H1 (cell line): Measurements from ENCODE around the gene ZBTB38. TPM values are rescaled to one million over a fixed set of nuclear protein-coding genes. Genes with fewer than 3 reads are reported as not detected.
A peak's percentile ranks its signal among the peaks of the same experiment; 100 is the strongest.

Experiments used
- CTCF ChIA-PET: fragments of 300-600 bp; sonication (Branson Sonifier 250); formaldehyde crosslinking; loops from one replicate; lab custom pipeline; 2021; ENCODE audit not compliant: partially characterized antibody; lab: Charles Lee
- POLR2A ChIA-PET: fragments of 300-600 bp; sonication (Branson Sonifier 250); formaldehyde crosslinking; loops from one replicate; lab custom pipeline; 2021; ENCODE audit warnings: inconsistent platforms; ENCODE audit not compliant: partially characterized antibody; lab: Charles Lee
- DNase-seq, 2 experiments: peaks; one replicate each; pipeline versions ENCODE4 v3.0.0 to v3.0.0-alpha.2; 2010 to 2022; ENCODE audit warnings: low spot score in 2 of 2, low read depth in 1 of 2, mixed read lengths in 1 of 2
- FAIRE-seq: peaks from 2 replicates; lab custom pipeline; 2011; peaks lifted over from hg19 to GRCh38; lab: Jason Lieb, UNC
- H2AFZ ChIP-seq: 2 replicates; pipeline ENCODE4 v1.8.1; 2012; ENCODE audit warnings: low read length, inconsistent platforms
- H2AK5ac ChIP-seq: 2 replicates; pipeline ENCODE4 v1.6.1; 2013; ENCODE audit warnings: low read depth, low read length
- H2BK120ac ChIP-seq: replicated peaks from 2 replicates; pipeline ENCODE3; 2013; ENCODE audit warnings: low read depth, low read length, inconsistent platforms
- H2BK12ac ChIP-seq: 2 replicates; pipeline ENCODE4 v1.6.1; 2013; ENCODE audit warnings: low read depth, low read length
- H2BK15ac ChIP-seq: 2 replicates; pipeline ENCODE4 v1.6.1; 2013; ENCODE audit warnings: low read length
- H2BK20ac ChIP-seq: 2 replicates; pipeline ENCODE4 v1.6.1; 2013; ENCODE audit warnings: low read length
- H2BK5ac ChIP-seq: 2 replicates; pipeline ENCODE4 v1.6.1; 2013; ENCODE audit warnings: low read depth, low read length
- H3K14ac ChIP-seq: 2 replicates; pipeline ENCODE4 v1.6.1; 2013; ENCODE audit warnings: inconsistent platforms; ENCODE audit not compliant: insufficient read length
- H3K18ac ChIP-seq: 2 replicates; pipeline ENCODE4 v1.6.1; 2013; ENCODE audit warnings: low read length; ENCODE audit errors: extremely low read depth
- H3K23ac ChIP-seq: 2 replicates; pipeline ENCODE4 v1.6.1; 2013; ENCODE audit warnings: inconsistent platforms; ENCODE audit not compliant: insufficient read length
- H3K23me2 ChIP-seq: 2 replicates; pipeline ENCODE4 v1.6.1; 2013; ENCODE audit warnings: low read depth, low read length
- H3K27ac ChIP-seq: 2 replicates; pipeline ENCODE4 v1.6.1; 2011; ENCODE audit warnings: low read depth, low read length, inconsistent platforms
- H3K27me3 ChIP-seq, 4 experiments: replicated peaks in 1 of 4; 1 replicate in 1 of 4; 2 replicates in 3 of 4; pipeline versions ENCODE4 v1.6.1 to v1.8.1; 2011 to 2013; ENCODE audit warnings: low read length in 3 of 4, mild to moderate bottlenecking in 3 of 4, inconsistent platforms in 2 of 4, mixed read lengths in 2 of 4, moderate library complexity in 1 of 4; ENCODE audit not compliant: control insufficient read depth in 3 of 4, insufficient read depth in 3 of 4; ENCODE audit errors: extremely low read depth in 1 of 4
- H3K36me3 ChIP-seq, 4 experiments: 2 replicates each; pipeline versions ENCODE4 v1.6.1 to v1.8.1; 2011 to 2013; ENCODE audit warnings: mild to moderate bottlenecking in 4 of 4, low read length in 3 of 4, moderate library complexity in 2 of 4, control low read depth in 1 of 4, inconsistent platforms in 1 of 4; ENCODE audit not compliant: insufficient read depth in 4 of 4, control insufficient read depth in 2 of 4
- H3K4ac ChIP-seq: replicated peaks from 2 replicates; pipeline ENCODE3; 2013; ENCODE audit warnings: low read length, low read depth, mixed read lengths, inconsistent platforms; ENCODE audit not compliant: insufficient read length
- H3K4me1 ChIP-seq, 4 experiments: replicated peaks in 1 of 4; 1 replicate in 1 of 4; 2 replicates in 3 of 4; pipeline versions ENCODE4 v1.6.1 to v1.8.1; 2011 to 2013; ENCODE audit warnings: low read length in 3 of 4, inconsistent platforms in 2 of 4, mixed read lengths in 1 of 4; ENCODE audit not compliant: insufficient read depth in 4 of 4, control insufficient read depth in 3 of 4
- H3K4me2 ChIP-seq, 2 experiments: 2 replicates each; pipeline versions ENCODE4 v1.6.1 to v1.8.1; 2011 to 2013; ENCODE audit warnings: low read depth in 2 of 2, low read length in 2 of 2, control low read depth in 1 of 2, inconsistent platforms in 1 of 2, mild to moderate bottlenecking in 1 of 2; ENCODE audit not compliant: insufficient read depth in 1 of 2
- H3K4me3 ChIP-seq, 4 experiments: fragments of 200-600, 300-600 bp in 1 of 4; sonication (generic), shearing (Covaris generic), sonication (Bioruptor Twin) in 1 of 4; 2 replicates each; pipeline versions ENCODE4 v1.5.1 to v1.8.1; 2011 to 2016; ENCODE audit warnings: low read length in 4 of 4, low read depth in 3 of 4, control low read depth in 2 of 4, inconsistent platforms in 2 of 4, mild to moderate bottlenecking in 2 of 4, mixed read lengths in 1 of 4, moderate library complexity in 1 of 4; ENCODE audit not compliant: insufficient read depth in 2 of 4; ENCODE audit errors: extremely low read depth in 1 of 4
- H3K56ac ChIP-seq: replicated peaks from 2 replicates; pipeline ENCODE3; 2013; ENCODE audit warnings: low read depth, mild to moderate bottlenecking, mixed read lengths, low read length, inconsistent platforms; ENCODE audit not compliant: insufficient read length
- H3K79me1 ChIP-seq: 2 replicates; pipeline ENCODE4 v1.6.1; 2013; ENCODE audit warnings: low read depth, low read length, control low read depth
- H3K79me2 ChIP-seq, 2 experiments: 2 replicates each; pipeline versions ENCODE4 v1.6.1 to v1.8.1; 2012 to 2013; ENCODE audit warnings: low read length in 2 of 2, mild to moderate bottlenecking in 2 of 2, inconsistent platforms in 1 of 2; ENCODE audit not compliant: insufficient read depth in 2 of 2, control insufficient read depth in 1 of 2
- H3K9ac ChIP-seq, 4 experiments: replicated peaks in 1 of 4; 1 replicate in 1 of 4; 2 replicates in 3 of 4; pipeline versions ENCODE4 v1.6.1 to v1.8.1; 2011 to 2013; ENCODE audit warnings: low read depth in 3 of 4, low read length in 3 of 4, control low read depth in 2 of 4, mild to moderate bottlenecking in 2 of 4, moderate library complexity in 2 of 4, inconsistent platforms in 1 of 4; ENCODE audit errors: extremely low read depth in 1 of 4
- H3K9me3 ChIP-seq, 2 experiments: 2 replicates each; pipeline versions ENCODE4 v1.6.1 to v1.8.1; 2012 to 2013; ENCODE audit warnings: mild to moderate bottlenecking in 2 of 2, moderate library complexity in 2 of 2, control low read depth in 1 of 2, inconsistent platforms in 1 of 2, low read depth in 1 of 2, low read length in 1 of 2, mixed read lengths in 1 of 2; ENCODE audit not compliant: insufficient read depth in 2 of 2
- H4K20me1 ChIP-seq, 2 experiments: replicated peaks in 1 of 2; 2 replicates each; pipeline versions ENCODE3 to v1.8.1; 2011 to 2013; ENCODE audit warnings: inconsistent platforms in 2 of 2, low read length in 2 of 2, mild to moderate bottlenecking in 1 of 2; ENCODE audit not compliant: insufficient read depth in 2 of 2, control insufficient read depth in 1 of 2
- H4K5ac ChIP-seq: 2 replicates; pipeline ENCODE4 v1.6.1; 2013; ENCODE audit warnings: low read length, low read depth, mixed read lengths, inconsistent platforms; ENCODE audit not compliant: insufficient read length
- H4K8ac ChIP-seq: 2 replicates; pipeline ENCODE4 v1.8.0; 2013; ENCODE audit warnings: mild to moderate bottlenecking, moderate library complexity, low read length, inconsistent platforms; ENCODE audit not compliant: insufficient read depth; ENCODE audit errors: extremely low read depth
- H4K91ac ChIP-seq: replicated peaks from 2 replicates; pipeline ENCODE3; 2013; ENCODE audit warnings: low read length, mixed read lengths, inconsistent platforms; ENCODE audit not compliant: insufficient read length
- CHD2 ChIP-seq: IDR thresholded peaks from 2 replicates; pipeline ENCODE4 v1.6.1; 2012; ENCODE audit warnings: low read length, improper control_type of control experiment
- CREB1 ChIP-seq: IDR thresholded peaks from 2 replicates; pipeline ENCODE4 v1.6.1; 2012; ENCODE audit warnings: inconsistent platforms
- KDM5A ChIP-seq: fragments of 200-600 bp; IDR thresholded peaks from 2 replicates; pipeline ENCODE4 v1.7.1; 2012; ENCODE audit warnings: mild to moderate bottlenecking, low read length, inconsistent platforms, mixed read lengths
- NANOG ChIP-seq: IDR thresholded peaks from 2 replicates; pipeline ENCODE4 v1.6.1; 2011; ENCODE audit warnings: low read length, low read depth, mild to moderate bottlenecking, inconsistent platforms; ENCODE audit not compliant: insufficient read depth, poor library complexity, severe bottlenecking
- POLR2A ChIP-seq, 2 experiments: IDR thresholded peaks; 1 replicate in 1 of 2; 2 replicates in 1 of 2; pipeline ENCODE4 v1.6.1; 2011; ENCODE audit warnings: low read depth in 2 of 2, low read length in 2 of 2, mild to moderate bottlenecking in 2 of 2; ENCODE audit errors: control extremely low read depth in 1 of 2
- RBBP5 ChIP-seq: IDR thresholded peaks from 2 replicates; pipeline ENCODE4 v1.7.1; 2012; ENCODE audit warnings: low read depth, mild to moderate bottlenecking, inconsistent platforms, low read length, moderate library complexity, borderline replicate concordance
- WGBS, 2 experiments: shearing (Covaris generic) in 1 of 2; methylation state at CpG; one replicate each; pipeline versions ENCODE4 v1.1.6 to v1.1.7; 2013 to 2015; ENCODE audit warnings: low lambda C conversion rate in 2 of 2, mixed read lengths in 2 of 2, inconsistent platforms in 1 of 2, low coverage in 1 of 2, missing lambda C conversion rate in 1 of 2; ENCODE audit not compliant: insufficient replicate concordance in 2 of 2, insufficient coverage in 1 of 2, insufficient read length in 1 of 2; ENCODE audit errors: extremely low coverage in 1 of 2, missing lambda C conversion rate in 1 of 2; 5-methylcytosine and 5-hydroxymethylcytosine counted together
- polyA plus RNA-seq, 7 experiments: library from polyadenylated mRNA; depleted of rRNA in 3 of 7; stranded (reverse) in 5 of 7; unstranded in 2 of 7; fragments of >200 nt in 5 of 7; fragments of 200-250 nt in 2 of 7; gene quantifications; 1 replicate in 5 of 7; 2 replicates in 1 of 7; 4 replicates in 1 of 7; pipeline versions ENCODE4 v1.2.1 to v1.2.3, GENCODE V29; 2011 to 2013; ENCODE audit warnings: missing spikeins in 2 of 7, mixed read lengths in 2 of 7
- total RNA-seq: library from RNA; stranded (reverse); fragmentation: NEBNext Ultra II Directional; extraction: Animal tissue kit (Norgen Biotek cat#: 25700); gene quantifications from 2 replicates; pipeline ENCODE4 v1.2.1, GENCODE V29; 2021

The ZBTB38 gene
- total and polyA plus RNA-seq, 2 of the 8 experiments (the other 6 are each of a cell fraction or from before 2014, with no cell fraction given): 4.4 to 10.5 TPM

DNA sequence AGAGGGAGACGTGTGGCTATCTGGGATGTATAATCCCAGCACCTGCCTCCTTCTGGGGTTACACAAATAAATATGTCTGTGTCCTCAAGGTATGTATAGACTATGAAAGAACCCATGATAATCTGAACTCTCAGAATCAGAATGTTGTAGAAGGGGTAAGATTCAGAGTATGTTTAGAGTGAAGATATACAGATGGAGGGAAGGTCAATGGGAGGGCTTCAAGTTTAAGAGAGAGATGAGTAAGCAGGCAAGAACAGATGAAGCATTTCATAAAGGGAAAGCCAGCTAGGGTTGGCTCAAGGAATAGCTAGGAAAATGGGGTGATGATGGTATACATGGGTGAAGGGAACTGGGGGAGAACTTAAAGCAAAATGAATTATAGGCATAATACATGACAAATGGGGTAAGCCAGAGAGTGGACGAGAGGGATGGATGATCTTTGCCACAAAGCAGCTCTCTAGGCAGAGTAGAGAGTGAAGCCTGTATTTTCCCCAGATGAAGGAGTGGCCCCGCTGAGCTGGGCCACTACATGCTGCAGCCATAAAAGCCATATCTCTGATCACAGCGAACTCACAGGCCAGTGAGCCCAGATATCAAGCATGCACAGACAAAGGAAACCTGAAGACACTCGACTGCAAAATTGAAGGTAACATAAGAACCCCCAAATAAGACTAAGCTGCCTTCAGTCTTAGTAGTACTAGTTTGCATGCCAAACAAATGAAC is 15.9 kb upstream of the ZBTB38 start:
- no peak overlapping the region for H2BK20ac ChIP-seq
- H4K91ac ChIP-seq: no peak overlapping the region
- no peak overlapping the region for H3K18ac ChIP-seq
- no peak overlapping the region for H2BK120ac ChIP-seq
- POLR2A ChIA-PET: no interaction called here
- no peak overlapping the region for H2AK5ac ChIP-seq
- no peaks in the 10 kb centered on the region for H3K79me1 ChIP-seq
- no peaks in the 10 kb centered on the region for H3K23me2 ChIP-seq
- no peak overlapping the region for H2BK12ac ChIP-seq
- H3K56ac ChIP-seq: no peak overlapping the region
- no peaks in the 10 kb centered on the region for H3K79me2 ChIP-seq
- no peak overlapping the region for H3K23ac ChIP-seq
- H4K8ac ChIP-seq: no peak overlapping the region; the same call in 1 of the 2 replicates
- H4K5ac ChIP-seq: no peak overlapping the region
- no peak overlapping the region for H2BK5ac ChIP-seq
- no peaks in the 10 kb centered on the region for H3K4me1 ChIP-seq
- no peak overlapping the region for H3K4me3 ChIP-seq
- no peak overlapping the region for H3K4me2 ChIP-seq
- H3K9ac ChIP-seq: no peak overlapping the region
- no peak for TF ChIP-seq NANOG
- no peak for TF ChIP-seq KDM5A
- TF ChIP-seq RBBP5: no peak
- no peak for TF ChIP-seq POLR2A (IDR thresholded peaks at IDR 0.05; ENCODE audit: control extremely low read depth in 1 of 2, low read depth in 2 of 2, low read length in 2 of 2)
- no peak for TF ChIP-seq CREB1
- no peak for TF ChIP-seq CHD2
- CTCF ChIA-PET: interaction anchor here (0.8 to 5.1 kb wide), 8 partner anchors 9 to 209 kb away, joined by 3 to 42 read pairs (median 5); no protein-coding TSS in a partner anchor
- no peaks in the 10 kb centered on the region for H3K27me3 ChIP-seq
- H3K36me3 ChIP-seq: no peaks in the 10 kb centered on the region
- H3K9me3 ChIP-seq: no peaks in the 10 kb centered on the region
- no peak overlapping the region for H3K27ac ChIP-seq
- DNase-seq (no peak), FAIRE-seq (no peak)
- no peak overlapping the region for H3K14ac ChIP-seq
- H4K20me1 ChIP-seq: no peaks in the 10 kb centered on the region
- H2BK15ac ChIP-seq: no peak overlapping the region
- H2AFZ ChIP-seq: peak overlapping the region; percentile 85; the same call in 1 of the 2 replicates
- 89% methylated on average over 5 of the region's 5 CpGs; no CpG with 5 or more reads in 1 of the 2 experiments for WGBS, 2 experiments
- H3K4ac ChIP-seq: no peak overlapping the region
